T-helper 17 cell (primary cell): ENCODE measurements around the gene POC1B. TPM values are rescaled to one million over a fixed set of nuclear protein-coding genes. Genes with fewer than 3 reads are reported as not detected.

Source experiments
- ATAC-seq: fragments of 150-1000 bp; cut with Tn5 transposase; 2 replicates; pipeline ENCODE4 v1.10.0; 2021; ENCODE audit warnings: mild to moderate bottlenecking, moderate library complexity
- DNase-seq, 3 donors: peaks; one replicate each; pipeline versions ENCODE4 v3.0.0 to v3.0.0-alpha.2; 2020 to 2021
- H3K9me3 ChIP-seq: one replicate; pipeline ENCODE4 v1.7.0; 2013; ENCODE audit warnings: low read length, mild to moderate bottlenecking; ENCODE audit not compliant: control insufficient read depth, poor library complexity, severe bottlenecking
- H3K27ac Mint-ChIP-seq: one replicate; pipeline ENCODE4 v1.8.0; 2022; ENCODE audit warnings: mild to moderate bottlenecking, moderate library complexity, mixed read lengths
- H3K27me3 Mint-ChIP-seq: one replicate; pipeline ENCODE4 v1.8.0; 2022; ENCODE audit warnings: mixed read lengths
- H3K36me3 Mint-ChIP-seq: one replicate; pipeline ENCODE4 v1.8.0; 2022; ENCODE audit warnings: low read depth, mixed read lengths
- H3K4me1 Mint-ChIP-seq: one replicate; pipeline ENCODE4 v1.8.0; 2022; ENCODE audit warnings: mild to moderate bottlenecking, mixed read lengths
- H3K4me3 Mint-ChIP-seq: one replicate; pipeline ENCODE4 v1.8.0; 2022; ENCODE audit warnings: mild to moderate bottlenecking, moderate library complexity, mixed read lengths
- total RNA-seq, 4 donors: library from RNA in 2 of 4; stranded (reverse) in 2 of 4; gene quantifications; one replicate each; pipeline ENCODE4 v1.2.3 and lab custom pipeline; 2022 to 2026

Gene POC1B
- total RNA-seq, 2 donors from 2014 or later, result 18.2 to 22.0 TPM

DNA sequence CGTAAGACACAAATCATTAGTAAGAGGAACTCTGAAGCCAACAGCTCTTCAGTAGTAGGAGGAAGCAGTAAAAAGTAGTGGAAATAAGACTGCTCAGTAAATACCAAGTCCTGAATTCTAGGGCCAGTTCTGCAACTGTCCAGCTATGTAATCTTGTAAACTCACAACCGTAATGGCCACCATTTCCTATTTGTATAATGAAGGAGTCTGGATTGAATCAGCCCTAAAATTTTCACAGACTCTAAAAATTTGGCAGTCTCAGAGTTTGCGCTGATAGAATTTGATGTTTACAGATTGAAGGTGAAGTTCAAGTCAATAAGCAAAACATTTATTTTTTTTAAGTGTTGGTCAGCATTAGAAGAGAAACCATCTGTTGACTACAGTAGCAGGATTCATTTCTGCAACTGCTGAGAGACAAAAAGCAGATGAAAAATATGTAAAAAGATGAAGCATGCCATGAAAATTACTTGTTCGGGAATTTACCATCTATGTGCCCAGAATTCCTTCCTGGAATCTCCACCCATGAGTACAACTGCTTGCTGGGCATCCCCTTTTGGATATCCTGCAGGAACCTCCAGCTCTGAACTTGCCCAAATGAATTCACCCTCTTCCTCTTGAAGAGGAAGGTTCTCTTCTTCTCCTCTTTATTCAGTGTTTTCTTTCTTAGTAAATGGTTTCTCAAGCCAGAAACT is 48.8 kb downstream of the POC1B start:
- no peaks in the 10 kb centered on the region for H3K9me3 ChIP-seq
- H3K27ac Mint-ChIP-seq, result peak overlapping the region; percentile 92
- H3K4me1 Mint-ChIP-seq, result peaks cover 34% of the 10 kb centered on the region
- no peaks in the 10 kb centered on the region for H3K27me3 Mint-ChIP-seq
- no peak for DNase-seq
- H3K4me3 Mint-ChIP-seq, result peak overlapping the region; percentile 58
- peaks cover 1% of the 10 kb centered on the region for H3K36me3 Mint-ChIP-seq
- no peak for ATAC-seq

DNA sequence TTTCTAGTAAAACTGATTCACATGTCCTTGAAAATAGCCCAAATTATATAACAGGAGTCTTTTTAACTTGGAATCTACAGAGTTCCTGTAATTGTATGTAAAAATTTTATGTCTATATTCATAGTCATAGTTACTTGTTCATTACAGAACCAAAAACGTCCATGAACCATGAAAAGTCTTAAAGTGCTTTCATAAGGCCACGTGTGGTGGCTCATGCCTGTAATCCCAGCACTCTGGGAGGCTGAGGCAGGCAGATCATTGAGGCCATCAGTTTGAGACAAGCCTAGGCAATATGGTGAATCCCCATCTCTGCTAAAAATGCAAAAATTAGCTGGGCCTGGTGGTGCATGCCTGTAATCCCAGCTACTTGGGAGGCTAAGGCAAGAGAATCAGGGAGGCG is 49.6 kb downstream of the POC1B start:
- no peak overlapping the region for H3K4me3 Mint-ChIP-seq

DNA sequence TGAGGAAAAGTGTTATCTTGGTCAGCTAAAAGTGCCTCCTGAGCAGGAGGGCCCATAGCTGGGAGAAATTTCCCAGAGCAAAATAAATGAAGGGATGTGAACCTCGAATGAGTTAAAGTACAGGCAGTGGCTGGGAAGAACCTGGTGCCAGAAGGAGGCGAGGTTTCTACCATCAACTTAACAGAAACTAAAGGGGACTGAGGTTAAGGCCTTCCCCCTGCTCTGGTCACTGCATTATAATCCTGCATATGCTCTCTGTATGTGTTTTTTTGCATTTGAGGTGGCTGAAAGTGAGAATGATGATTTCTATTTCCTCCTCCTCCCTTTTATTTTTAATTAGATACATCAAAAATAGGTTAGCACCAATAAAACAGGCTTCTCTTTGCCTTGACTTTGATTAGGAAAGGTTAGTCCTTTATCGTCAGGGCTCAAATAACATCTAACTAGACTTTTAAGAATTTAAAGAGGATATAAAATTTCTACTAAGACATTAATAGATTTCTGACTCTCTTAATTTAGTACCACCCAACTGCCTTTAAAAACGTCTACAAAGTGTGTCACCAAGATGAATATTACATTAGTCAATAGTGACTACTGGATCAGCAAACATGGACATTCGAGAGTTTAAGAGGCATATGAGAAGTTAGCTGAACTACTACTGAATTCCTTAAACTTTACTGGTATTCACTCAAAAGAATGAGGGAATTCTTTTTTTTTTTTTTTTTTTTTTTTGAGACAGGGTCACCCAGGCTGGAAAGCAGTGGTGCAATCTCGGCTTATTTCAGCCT is 50.5 kb downstream of the POC1B start:
- Mint-ChIP-seq H3K27ac (peak overlapping the region; percentile 56), H3K4me1 (peaks cover 30% of the 10 kb centered on the region), H3K36me3 (no peaks in the 10 kb centered on the region), H3K4me3 (no peak overlapping the region), H3K27me3 (no peaks in the 10 kb centered on the region)
- ATAC-seq (no peak), DNase-seq (no peak)
- no peaks in the 10 kb centered on the region for H3K9me3 ChIP-seq

More for the DNA sequence above, 49.6 kb downstream of the POC1B start:
- no peaks in the 10 kb centered on the region for H3K36me3 Mint-ChIP-seq
- peak overlapping the region; percentile 29 for H3K27ac Mint-ChIP-seq
- DNase-seq (no peak), ATAC-seq (no peak)
- H3K27me3 Mint-ChIP-seq, result no peaks in the 10 kb centered on the region
- H3K9me3 ChIP-seq, result no peaks in the 10 kb centered on the region
- H3K4me1 Mint-ChIP-seq, result peaks cover 31% of the 10 kb centered on the region

DNA sequence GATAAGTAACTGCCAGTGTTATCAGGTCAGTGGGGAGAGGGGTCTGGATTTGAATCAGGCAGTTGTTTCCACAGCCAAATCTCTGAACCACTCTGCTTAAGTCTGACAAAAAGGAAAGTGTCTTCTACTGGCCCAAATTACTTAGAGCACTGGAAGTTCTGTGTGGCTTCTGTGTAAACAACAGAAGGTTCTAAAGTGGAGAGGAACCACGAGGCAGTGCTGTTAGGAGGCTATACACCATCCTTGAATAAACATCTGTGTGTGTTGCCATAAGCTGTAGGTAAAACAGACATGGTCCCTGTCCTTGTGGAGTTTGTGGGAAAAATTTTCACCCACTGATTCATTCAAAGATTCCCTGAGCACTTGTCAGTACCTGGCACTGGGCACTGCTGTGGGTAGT is 51.2 kb downstream of the POC1B start:
- Mint-ChIP-seq H3K36me3 (no peaks in the 10 kb centered on the region), H3K27ac (peak overlapping the region; percentile 56), H3K4me1 (peaks cover 30% of the 10 kb centered on the region), H3K4me3 (peak overlapping the region; percentile 12), H3K27me3 (no peaks in the 10 kb centered on the region)
- DNase-seq, result no peak
- no peaks in the 10 kb centered on the region for H3K9me3 ChIP-seq
- ATAC-seq, result no peak

DNA sequence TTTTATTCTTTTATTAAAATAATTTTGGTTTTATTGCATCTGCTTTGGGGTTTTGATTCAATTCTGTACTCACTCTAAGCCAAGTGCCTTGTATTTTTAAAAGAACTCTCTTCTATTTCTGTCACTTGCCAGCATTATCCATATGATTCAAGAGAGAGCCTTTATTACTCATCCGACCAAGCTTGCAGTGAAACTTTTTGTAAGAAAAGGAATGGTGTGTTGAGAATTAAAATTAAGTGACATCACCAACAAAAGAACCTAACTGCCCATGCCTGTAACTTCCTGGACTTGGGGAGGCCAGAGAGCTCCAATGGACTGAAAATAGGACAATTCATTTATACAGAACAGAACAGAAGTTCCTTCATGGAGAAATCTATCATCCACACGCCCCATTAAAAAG is 53.3 kb downstream of the POC1B start:
- no peaks in the 10 kb centered on the region for H3K9me3 ChIP-seq
- Mint-ChIP-seq H3K27ac (no peak overlapping the region), H3K4me3 (no peak overlapping the region), H3K27me3 (no peaks in the 10 kb centered on the region), H3K36me3 (no peaks in the 10 kb centered on the region), H3K4me1 (peaks cover 37% of the 10 kb centered on the region)
- ATAC-seq (no peak), DNase-seq (no peak)

DNA sequence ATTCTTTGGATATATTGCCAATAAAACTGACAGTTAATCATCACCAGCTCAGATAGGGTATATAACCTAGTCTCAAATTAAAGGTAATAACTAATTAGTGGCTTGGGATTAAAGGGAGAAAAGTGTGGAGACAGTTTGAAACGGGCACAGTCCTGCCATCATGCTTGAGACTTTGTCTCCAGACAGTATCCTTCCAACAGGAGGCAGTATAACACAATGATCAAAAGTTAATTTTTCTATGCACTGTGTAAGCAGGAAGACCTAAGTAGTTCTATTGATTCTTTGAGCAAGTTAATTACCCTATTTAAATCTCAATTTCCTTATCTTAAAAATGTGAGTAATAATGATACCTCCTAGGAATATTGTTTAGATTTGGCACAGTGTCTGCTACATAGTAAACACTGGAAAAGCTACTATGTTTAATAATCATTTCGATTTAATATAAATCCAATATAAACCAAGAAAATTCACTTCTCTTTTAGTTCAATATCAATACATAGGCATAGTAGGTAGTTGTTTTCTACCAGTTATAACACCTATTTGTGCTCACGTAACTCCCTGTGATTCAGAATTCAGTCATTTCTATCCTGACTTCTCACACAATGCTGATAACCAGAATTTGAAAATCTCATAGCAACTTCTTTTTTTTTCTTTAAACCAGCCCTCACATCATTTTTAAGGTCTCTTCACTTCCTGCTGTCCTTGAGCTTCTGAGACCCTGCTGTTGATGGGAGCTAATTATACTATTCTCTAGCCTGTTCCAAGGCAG is 54.9 kb downstream of the POC1B start:
- Mint-ChIP-seq H3K36me3 (no peaks in the 10 kb centered on the region), H3K4me1 (peaks cover 31% of the 10 kb centered on the region), H3K27ac (peak overlapping the region; percentile 41), H3K4me3 (no peak overlapping the region), H3K27me3 (no peaks in the 10 kb centered on the region)
- DNase-seq (no peak), ATAC-seq (peak; percentile 81)
- H3K9me3 ChIP-seq, result no peaks in the 10 kb centered on the region

DNA sequence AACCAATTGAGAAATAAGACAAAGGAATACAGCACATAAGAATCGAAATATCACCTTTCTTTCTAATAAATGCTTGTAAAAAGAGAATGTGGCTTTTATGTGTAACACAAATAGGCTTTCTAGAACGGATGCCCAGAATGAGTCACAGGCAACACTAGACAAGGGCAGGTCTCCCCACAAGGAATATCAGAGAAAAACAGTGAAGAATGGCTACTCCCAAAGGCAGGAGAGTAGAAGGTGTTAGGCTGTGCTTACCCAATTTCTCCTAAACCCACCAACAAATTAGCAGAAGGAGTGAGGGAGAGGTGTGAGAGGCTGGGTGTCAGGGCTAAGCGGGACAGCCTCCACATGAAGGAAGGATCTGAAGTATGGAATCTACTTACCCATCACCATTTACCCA is 56.5 kb downstream of the POC1B start:
- DNase-seq (no peak), ATAC-seq (peak; percentile 52)
- no peaks in the 10 kb centered on the region for H3K9me3 ChIP-seq
- H3K4me1 Mint-ChIP-seq, result peaks cover 28% of the 10 kb centered on the region
- no peaks in the 10 kb centered on the region for H3K36me3 Mint-ChIP-seq
- peak overlapping the region; percentile 77 for H3K4me3 Mint-ChIP-seq
- peak overlapping the region; percentile 92 for H3K27ac Mint-ChIP-seq
- H3K27me3 Mint-ChIP-seq, result no peaks in the 10 kb centered on the region

DNA sequence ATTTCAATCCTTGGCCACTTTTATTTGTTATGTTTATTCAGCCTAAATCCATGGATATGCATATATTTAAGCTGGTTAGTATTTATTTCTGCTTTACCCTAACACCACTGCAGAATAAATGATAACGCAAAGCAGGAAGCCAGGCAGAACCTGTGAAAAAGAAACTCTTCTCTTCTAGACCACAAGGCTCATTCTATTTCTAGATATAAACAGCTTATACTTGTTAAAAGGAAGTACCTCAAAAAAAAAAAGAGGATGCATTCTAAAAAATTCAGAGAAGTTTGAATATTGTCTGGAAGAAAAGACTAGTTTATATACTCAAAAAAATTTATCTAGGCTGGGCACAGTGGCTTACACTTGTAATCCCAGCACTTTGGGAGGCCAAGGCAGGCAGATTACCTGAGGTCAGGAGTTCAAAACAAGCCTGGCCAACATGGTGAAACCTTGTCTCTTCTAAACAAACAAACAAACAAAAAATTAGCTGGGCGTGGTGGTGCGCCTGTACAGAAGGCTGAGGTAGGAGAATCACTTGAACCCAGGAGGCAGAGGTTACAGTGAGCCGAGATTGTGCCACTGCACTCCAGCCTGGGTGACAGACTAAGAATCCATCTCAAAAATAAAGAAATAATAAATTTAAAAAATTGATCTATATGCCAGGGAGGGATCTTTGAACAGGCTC is 57.1 kb downstream of the POC1B start:
- peak overlapping the region; percentile 92 for H3K27ac Mint-ChIP-seq
- ATAC-seq (peak; percentile 74), DNase-seq (no peak)
- H3K9me3 ChIP-seq, result no peaks in the 10 kb centered on the region
- H3K4me1 Mint-ChIP-seq, result peaks cover 26% of the 10 kb centered on the region
- H3K36me3 Mint-ChIP-seq, result no peaks in the 10 kb centered on the region
- no peaks in the 10 kb centered on the region for H3K27me3 Mint-ChIP-seq
- peak overlapping the region; percentile 77 for H3K4me3 Mint-ChIP-seq

DNA sequence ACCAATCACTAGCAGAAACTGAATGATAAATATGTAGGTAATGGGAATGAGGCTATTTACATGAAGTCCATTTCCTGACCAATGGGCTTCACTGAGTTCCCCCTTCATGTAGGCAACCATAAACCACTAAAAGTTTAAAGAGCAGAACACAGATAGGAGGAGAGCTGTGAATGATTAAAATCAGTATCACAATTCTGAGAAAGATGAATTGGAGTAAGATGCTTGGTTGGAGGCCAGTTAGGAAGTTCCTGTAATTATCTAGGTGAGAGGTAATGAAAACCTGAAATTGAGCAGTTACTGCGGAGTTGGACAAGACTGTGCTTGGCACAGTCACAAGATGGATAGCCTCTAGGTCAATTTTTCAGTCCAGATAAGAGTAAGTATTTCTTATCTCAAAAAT is 57.8 kb downstream of the POC1B start:
- DNase-seq (no peak), ATAC-seq (no peak)
- Mint-ChIP-seq H3K4me1 (peaks cover 26% of the 10 kb centered on the region), H3K36me3 (no peaks in the 10 kb centered on the region), H3K27me3 (no peaks in the 10 kb centered on the region), H3K27ac (peak overlapping the region; percentile 82), H3K4me3 (no peak overlapping the region)
- H3K9me3 ChIP-seq, result no peaks in the 10 kb centered on the region

DNA sequence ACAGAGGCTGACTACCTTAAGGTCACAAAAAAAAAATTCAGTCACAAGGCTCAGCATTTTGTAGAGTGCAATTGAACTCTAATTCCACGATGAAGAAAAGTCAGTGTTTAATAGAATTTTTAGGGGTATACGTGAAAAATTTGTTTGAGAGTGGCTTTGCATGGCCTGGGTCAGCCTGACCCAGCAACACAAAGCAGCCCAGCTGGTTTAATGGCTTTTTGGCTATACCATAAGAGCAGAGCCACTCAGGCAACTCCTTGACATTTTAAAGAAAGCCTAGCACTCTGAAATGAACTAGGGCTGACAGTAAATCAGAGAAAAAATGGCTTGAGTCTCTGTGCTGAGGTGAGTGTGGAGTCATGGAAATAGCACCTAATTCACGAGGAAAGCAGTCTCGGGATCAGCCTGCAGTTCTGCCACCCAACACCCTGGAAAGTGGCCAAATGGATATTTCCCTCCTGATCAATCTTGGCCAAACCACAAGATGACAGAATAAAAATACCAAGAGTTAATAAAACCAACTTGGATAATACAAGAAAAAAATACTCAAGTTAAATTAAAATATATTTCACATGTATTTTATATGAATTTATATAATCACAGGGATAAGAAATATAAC is 60.8 kb downstream of the POC1B start:
- no peaks in the 10 kb centered on the region for H3K27me3 Mint-ChIP-seq
- H3K9me3 ChIP-seq, result no peaks in the 10 kb centered on the region
- H3K36me3 Mint-ChIP-seq, result no peaks in the 10 kb centered on the region
- DNase-seq (no peak), ATAC-seq (no peak)
- H3K27ac Mint-ChIP-seq, result no peak overlapping the region
- H3K4me1 Mint-ChIP-seq, result peaks cover 33% of the 10 kb centered on the region
- no peak overlapping the region for H3K4me3 Mint-ChIP-seq

DNA sequence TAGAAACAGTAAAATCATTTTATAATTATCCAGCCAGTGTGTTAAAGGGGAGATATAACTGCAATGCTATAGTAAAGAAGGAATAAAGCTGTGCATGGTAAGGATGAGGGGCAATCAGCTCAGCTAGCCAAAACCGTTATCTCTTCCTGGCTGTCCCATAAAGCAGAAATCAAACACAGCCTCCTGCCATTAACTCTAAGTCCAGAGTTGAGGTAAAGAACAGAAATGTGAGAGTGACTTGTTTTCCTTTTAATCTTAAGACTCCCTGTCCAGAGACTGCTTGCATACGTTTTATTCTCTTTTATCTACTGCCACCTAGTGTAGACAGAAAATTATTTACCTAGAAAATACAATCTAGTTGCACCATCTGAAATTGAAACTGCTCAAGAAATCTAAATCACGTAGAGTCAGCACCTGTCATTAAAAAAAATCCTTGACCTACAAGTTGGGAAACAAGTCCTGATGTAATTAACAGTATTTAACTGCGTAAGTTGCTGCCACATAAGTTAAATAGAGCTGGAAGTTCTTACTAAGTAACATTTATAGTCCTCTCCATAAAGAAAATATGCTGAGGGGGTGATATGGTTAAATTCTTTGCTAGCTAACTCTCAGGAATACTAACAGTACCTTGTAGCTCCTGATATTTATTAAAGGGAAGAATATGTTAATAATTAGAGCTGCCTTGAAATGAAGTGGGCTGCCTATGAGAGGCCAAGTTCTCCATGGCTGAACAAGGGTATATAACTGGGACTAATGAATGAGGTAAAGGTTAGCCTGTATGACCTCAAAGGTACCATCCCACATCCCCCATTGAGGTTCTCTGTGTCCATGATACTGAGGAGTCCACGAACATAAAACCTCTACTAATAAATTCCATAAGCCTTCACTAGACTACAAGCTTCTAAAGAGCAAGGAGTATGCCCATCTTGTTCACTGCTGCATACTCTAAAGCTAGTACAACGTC is 63.9 kb downstream of the POC1B start:
- no peaks in the 10 kb centered on the region for H3K36me3 Mint-ChIP-seq
- peaks cover 14% of the 10 kb centered on the region for H3K4me1 Mint-ChIP-seq
- DNase-seq (no peak), ATAC-seq (peak; percentile 80)
- H3K27me3 Mint-ChIP-seq, result no peaks in the 10 kb centered on the region
- no peaks in the 10 kb centered on the region for H3K9me3 ChIP-seq
- no peak overlapping the region for H3K4me3 Mint-ChIP-seq
- H3K27ac Mint-ChIP-seq, result no peak overlapping the region

DNA sequence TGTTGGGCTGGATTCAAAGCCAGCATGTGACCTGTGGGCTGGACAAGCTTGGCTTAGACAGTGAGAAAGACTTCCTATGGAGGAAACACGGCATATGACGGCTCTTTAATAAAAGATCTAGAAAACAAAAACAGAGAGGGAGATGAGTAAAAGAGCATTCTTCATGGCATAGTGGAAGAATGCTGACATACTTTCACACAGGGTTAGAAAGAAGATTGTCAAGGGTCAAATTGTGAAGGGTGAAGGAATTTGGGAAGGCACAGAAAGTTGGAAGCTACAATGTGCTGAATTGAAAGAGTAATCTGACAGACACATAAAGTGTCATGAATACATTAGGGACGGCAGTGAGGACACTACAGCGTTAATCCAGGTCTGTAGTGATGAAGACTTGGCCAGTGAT is 64.7 kb downstream of the POC1B start:
- no peak for DNase-seq
- no peak for ATAC-seq
- Mint-ChIP-seq H3K4me1 (peaks cover 14% of the 10 kb centered on the region), H3K36me3 (no peaks in the 10 kb centered on the region), H3K27ac (no peak overlapping the region), H3K27me3 (no peaks in the 10 kb centered on the region), H3K4me3 (peak overlapping the region; percentile 63)
- H3K9me3 ChIP-seq, result no peaks in the 10 kb centered on the region
